ENCODE data around the gene ANO6.
"Not testable (repeated sequence)": the region's sequence is repeated elsewhere in the genome, so short reads cannot be mapped to it uniquely, and the experiment has no call there.

The ANO6 gene

DNA sequence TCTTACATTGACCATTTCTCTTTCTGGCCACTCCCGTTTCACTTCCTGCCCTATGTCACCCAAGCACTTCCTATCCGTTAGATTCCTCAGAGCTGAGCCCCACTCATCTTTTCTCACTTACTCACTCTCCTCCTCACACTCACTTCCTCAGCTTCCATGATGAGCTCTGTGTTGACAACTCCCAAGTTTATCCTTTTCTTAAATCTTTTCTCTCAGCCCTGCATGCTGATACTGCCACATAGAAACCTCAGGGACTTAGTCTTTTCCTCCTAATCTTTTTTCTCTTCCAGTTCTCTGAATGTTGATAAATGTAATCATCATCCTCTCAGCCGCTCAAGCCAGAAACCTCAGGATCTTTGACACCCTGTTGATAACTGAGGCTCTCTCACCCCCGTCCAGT lies 99.6 kb downstream of the ANO6 start:
- DNase-seq (ENCODE audit: insufficient read length, low spot score) = no peak
- TF ChIP-seq POU2F2 (IDR thresholded peaks at IDR 0.05; ENCODE audit: low read depth, low read length) (no peak), PAX5 (IDR thresholded peaks at IDR 0.05; ENCODE audit: insufficient read depth, low read length, severe bottlenecking) (no peak), POLR2AphosphoS5 (IDR thresholded peaks at IDR 0.05; ENCODE audit: low read depth, low read length) (no peak), SPI1 (IDR thresholded peaks at IDR 0.05; ENCODE audit: low read depth, low read length) (no peak), POLR2A (IDR thresholded peaks at IDR 0.05; ENCODE audit: low read depth, low read length) (no peak)
- FAIRE-seq = no peak

DNA sequence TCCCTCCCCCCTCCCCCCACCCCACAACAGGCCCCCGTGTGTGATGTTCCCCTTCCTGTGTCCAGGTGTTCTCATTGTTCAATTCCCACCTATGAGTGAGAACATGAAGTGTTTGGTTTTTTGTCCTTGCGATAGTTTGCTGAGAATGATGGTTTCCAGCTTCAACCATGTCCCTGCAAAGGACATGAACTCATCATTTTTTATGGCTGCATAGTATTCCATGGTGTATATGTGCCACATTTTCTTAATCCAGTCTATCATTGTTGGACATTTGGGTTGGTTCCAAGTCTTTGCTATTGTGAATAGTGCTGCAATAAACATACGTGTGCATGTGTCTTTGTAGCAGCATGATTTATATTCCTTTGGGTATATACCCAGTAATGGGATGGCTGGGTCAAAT lies 101.4 kb downstream of the ANO6 start:
- not testable (repeated sequence) for FAIRE-seq; DNase-seq (ENCODE audit: insufficient read length, low spot score)

DNA sequence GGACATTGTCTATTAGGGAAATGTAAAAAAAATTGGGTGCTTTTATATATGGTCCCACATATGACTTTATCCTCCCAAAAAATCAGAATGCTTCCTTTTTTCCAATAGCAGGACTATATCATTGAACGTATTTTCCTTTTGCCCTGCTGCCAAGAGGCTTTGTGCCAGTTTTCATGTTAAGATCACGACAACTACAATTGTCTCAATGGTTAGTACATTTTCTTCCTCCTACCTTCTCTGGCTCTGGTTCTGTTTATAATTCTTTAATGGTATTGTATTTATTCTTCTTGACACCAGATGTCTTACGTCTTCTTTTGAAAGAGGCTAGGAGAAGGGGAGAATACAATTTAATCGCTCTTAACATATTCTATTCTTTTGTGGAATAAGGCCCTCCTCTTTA lies 106.9 kb downstream of the ANO6 start:
- no peak for DNase-seq (ENCODE audit: insufficient read length, low spot score)
- no peak for FAIRE-seq

DNA sequence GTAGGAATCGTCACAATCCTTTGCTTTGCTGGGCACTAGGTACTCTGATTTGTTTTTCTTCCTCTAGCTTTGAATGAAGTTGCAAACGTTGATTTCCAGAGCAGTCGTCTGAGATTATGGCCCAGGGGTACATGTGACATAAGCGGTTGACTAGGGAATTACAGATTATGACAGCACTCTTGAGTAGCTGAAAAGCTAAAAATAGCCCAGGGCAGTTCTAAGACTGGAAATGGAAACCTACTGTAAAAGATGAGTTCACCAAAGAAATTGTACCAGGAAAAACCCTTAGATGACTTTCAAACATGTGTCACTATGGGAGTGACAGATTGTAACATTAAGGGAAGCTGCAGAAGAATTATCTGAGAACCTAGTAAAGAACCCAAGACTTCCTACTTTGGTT lies 108.5 kb downstream of the ANO6 start:
- FAIRE-seq (no peak), DNase-seq (ENCODE audit: insufficient read length, low spot score) (no peak)
- TF ChIP-seq TAF1 (IDR thresholded peaks at IDR 0.05; ENCODE audit: low read depth, low read length) = no peak
- TF ChIP-seq PAX5 (IDR thresholded peaks at IDR 0.05; ENCODE audit: insufficient read depth, low read length, severe bottlenecking) = no peak
- TF ChIP-seq POU2F2 (IDR thresholded peaks at IDR 0.05; ENCODE audit: low read depth, low read length) = no peak
- TF ChIP-seq SPI1 (IDR thresholded peaks at IDR 0.05; ENCODE audit: low read depth, low read length) = no peak
- TF ChIP-seq POLR2AphosphoS5 (IDR thresholded peaks at IDR 0.05; ENCODE audit: low read depth, low read length) = no peak
- no peak for TF ChIP-seq POLR2A (IDR thresholded peaks at IDR 0.05; ENCODE audit: low read depth, low read length)

More for the DNA sequence above, 106.9 kb downstream of the ANO6 start:
- TF ChIP-seq TAF1 (IDR thresholded peaks at IDR 0.05; ENCODE audit: low read depth, low read length) = no peak
- TF ChIP-seq SPI1 (IDR thresholded peaks at IDR 0.05; ENCODE audit: low read depth, low read length) = no peak

DNA sequence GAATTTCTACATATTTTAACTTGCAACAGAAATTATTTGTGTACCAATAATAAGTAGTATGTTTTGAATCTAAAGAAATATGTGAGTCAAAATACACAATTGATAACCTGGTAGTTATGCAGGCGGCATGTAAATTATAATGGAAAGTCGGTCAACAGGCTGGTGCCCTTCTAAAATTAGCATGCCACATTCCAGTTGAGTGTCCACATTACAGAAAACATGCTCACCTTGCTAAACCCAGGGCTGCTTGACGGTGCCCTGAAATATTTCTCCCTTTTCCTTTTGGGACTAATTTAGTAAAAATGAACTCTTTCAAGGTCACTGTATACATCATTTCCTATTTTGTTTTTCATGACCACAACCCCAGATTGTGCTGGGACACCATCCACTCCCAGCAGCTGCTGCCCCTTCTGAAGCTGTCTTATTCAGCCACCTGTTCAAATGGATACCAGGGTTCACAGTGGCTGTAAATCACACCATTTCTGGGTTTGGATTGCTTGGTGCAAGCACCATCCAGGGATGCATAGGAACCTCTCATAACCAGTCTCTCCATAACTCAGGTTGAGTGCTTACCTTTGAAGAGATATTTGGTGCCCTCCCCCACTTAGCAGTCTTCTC lies 110.6 kb downstream of the ANO6 start:
- DNase-seq (ENCODE audit: insufficient read length, low spot score) = no peak
- TF ChIP-seq POU2F2 (IDR thresholded peaks at IDR 0.05; ENCODE audit: low read depth, low read length) (no peak), TAF1 (IDR thresholded peaks at IDR 0.05; ENCODE audit: low read depth, low read length) (no peak), PAX5 (IDR thresholded peaks at IDR 0.05; ENCODE audit: insufficient read depth, low read length, severe bottlenecking) (no peak), SPI1 (IDR thresholded peaks at IDR 0.05; ENCODE audit: low read depth, low read length) (no peak), POLR2A (IDR thresholded peaks at IDR 0.05; ENCODE audit: low read depth, low read length) (no peak), POLR2AphosphoS5 (IDR thresholded peaks at IDR 0.05; ENCODE audit: low read depth, low read length) (no peak)
- no peak for FAIRE-seq

DNA sequence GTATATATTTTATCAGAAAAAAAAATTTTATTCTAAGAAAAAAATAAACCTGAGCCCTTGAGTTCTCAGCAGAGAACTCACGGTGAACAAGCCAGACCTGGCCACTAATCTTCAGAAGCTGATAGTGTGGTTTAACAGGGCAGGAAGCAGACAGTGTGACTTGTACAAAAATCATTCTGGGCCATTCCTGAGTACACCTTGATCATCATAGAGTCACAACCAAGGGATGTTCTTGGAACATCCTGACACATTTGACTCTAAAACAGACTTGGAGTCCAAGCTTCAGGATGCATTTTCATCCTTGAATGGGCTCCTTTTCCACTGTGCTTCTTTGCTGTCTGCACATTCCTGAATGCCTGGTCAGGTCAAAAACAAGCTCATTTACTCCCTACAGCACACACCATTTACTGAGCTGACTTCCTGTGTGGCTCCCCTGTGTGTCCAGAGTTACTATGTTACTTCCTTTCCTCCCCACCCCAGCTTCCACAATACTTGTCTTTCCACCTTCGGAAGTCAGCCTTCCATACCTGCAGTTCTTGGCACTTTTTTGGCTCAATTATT lies 112.0 kb downstream of the ANO6 start:
- DNase-seq (ENCODE audit: insufficient read length, low spot score) (no peak), FAIRE-seq (no peak)
- TF ChIP-seq TAF1 (IDR thresholded peaks at IDR 0.05; ENCODE audit: low read depth, low read length) (no peak), SPI1 (IDR thresholded peaks at IDR 0.05; ENCODE audit: low read depth, low read length) (no peak), PAX5 (IDR thresholded peaks at IDR 0.05; ENCODE audit: insufficient read depth, low read length, severe bottlenecking) (no peak), POLR2A (IDR thresholded peaks at IDR 0.05; ENCODE audit: low read depth, low read length) (no peak), POLR2AphosphoS5 (IDR thresholded peaks at IDR 0.05; ENCODE audit: low read depth, low read length) (no peak), POU2F2 (IDR thresholded peaks at IDR 0.05; ENCODE audit: low read depth, low read length) (no peak)

DNA sequence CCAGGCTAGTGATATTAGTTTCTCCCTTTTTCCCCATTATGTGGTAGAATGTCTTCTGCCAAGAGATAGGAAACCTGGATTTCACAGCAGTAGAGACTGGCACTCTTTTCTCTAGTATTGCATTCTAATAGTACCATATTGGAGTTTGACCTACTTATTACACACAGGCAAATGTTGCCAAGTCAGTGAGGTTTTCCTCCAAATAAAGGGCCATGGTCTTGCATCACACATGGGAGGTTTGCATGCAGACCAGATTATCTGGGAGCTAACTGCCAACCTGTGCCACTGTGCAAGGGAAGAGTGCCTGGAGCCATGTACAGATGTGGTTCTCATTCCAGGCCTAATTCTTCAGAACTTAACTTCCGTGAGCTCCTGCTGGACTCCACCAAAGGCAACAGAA lies 113.3 kb downstream of the ANO6 start:
- no peak for DNase-seq (ENCODE audit: insufficient read length, low spot score)
- TF ChIP-seq POLR2AphosphoS5 (IDR thresholded peaks at IDR 0.05; ENCODE audit: low read depth, low read length) = no peak
- TF ChIP-seq POLR2A (IDR thresholded peaks at IDR 0.05; ENCODE audit: low read depth, low read length) = no peak
- no peak for TF ChIP-seq TAF1 (IDR thresholded peaks at IDR 0.05; ENCODE audit: low read depth, low read length)
- TF ChIP-seq SPI1 (IDR thresholded peaks at IDR 0.05; ENCODE audit: low read depth, low read length) = no peak
- TF ChIP-seq POU2F2 (IDR thresholded peaks at IDR 0.05; ENCODE audit: low read depth, low read length) = no peak
- no peak for TF ChIP-seq PAX5 (IDR thresholded peaks at IDR 0.05; ENCODE audit: insufficient read depth, low read length, severe bottlenecking)
- FAIRE-seq = no peak

DNA sequence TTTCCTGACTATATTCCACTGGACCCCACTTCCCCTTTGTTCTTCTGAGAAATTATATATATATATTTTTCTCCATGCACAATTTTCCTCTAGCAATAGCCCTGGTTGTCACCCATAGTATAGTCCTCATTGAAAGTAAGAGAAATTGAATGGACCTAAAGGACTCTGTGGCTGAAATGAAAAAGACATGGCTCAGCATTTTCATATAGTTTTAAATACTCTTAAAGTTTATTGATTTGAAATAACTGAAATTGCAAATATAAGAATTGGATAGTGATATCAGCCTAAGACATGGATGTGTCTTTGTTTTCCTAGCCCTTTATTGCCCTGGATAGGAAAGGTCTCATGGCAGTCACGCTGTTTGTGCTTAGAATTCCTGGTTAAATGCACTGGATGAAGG lies 113.8 kb downstream of the ANO6 start:
- TF ChIP-seq PAX5 (IDR thresholded peaks at IDR 0.05; ENCODE audit: insufficient read depth, low read length, severe bottlenecking) = no peak
- TF ChIP-seq POLR2A (IDR thresholded peaks at IDR 0.05; ENCODE audit: low read depth, low read length) = no peak
- TF ChIP-seq POLR2AphosphoS5 (IDR thresholded peaks at IDR 0.05; ENCODE audit: low read depth, low read length) = no peak
- TF ChIP-seq TAF1 (IDR thresholded peaks at IDR 0.05; ENCODE audit: low read depth, low read length) = no peak
- no peak for TF ChIP-seq POU2F2 (IDR thresholded peaks at IDR 0.05; ENCODE audit: low read depth, low read length)
- TF ChIP-seq SPI1 (IDR thresholded peaks at IDR 0.05; ENCODE audit: low read depth, low read length) = no peak
- no peak for DNase-seq (ENCODE audit: insufficient read length, low spot score)
- FAIRE-seq = no peak

DNA sequence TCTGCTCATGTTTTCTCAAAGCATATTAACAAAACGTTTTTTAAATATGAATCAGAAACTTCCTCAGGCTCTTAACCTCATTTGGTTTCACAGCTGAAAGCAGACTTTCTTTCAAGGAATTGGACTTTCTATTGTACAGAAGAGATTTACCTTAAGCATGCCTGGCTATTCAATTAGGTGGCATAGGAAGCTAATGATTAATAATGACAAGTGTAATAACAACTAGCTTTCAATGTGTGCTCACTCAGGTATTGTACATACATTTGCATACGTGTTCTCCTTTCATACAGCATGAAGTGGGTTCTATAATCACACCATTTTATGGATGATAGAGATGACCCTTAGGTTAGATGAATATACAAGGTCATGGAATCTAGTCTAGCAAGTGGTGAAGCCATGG lies 115.7 kb downstream of the ANO6 start:
- no peak for FAIRE-seq
- DNase-seq (ENCODE audit: insufficient read length, low spot score) = no peak

DNA sequence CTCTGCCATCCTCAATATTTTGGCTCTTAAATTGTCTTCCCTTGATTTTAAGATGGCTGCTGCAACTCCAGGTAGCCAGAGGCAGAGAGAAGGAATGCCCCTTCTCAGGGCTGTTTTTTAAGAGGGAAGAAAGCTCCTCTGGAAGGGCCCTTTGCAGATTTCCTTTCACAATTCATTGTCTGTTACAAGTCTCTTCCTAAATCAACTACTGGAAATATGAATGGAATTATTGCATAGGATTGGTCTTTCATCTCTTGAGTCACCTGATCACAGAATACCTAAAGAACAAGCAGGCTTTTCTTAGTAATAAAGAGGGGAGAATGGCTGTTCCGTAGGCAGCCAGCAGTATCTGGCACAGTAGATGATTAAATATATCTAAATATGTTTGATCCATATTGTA lies 118.5 kb downstream of the ANO6 start:
- no peak for DNase-seq (ENCODE audit: insufficient read length, low spot score)
- TF ChIP-seq SPI1 (IDR thresholded peaks at IDR 0.05; ENCODE audit: low read depth, low read length) (no peak), POU2F2 (IDR thresholded peaks at IDR 0.05; ENCODE audit: low read depth, low read length) (no peak), TAF1 (IDR thresholded peaks at IDR 0.05; ENCODE audit: low read depth, low read length) (no peak), PAX5 (IDR thresholded peaks at IDR 0.05; ENCODE audit: insufficient read depth, low read length, severe bottlenecking) (no peak), POLR2AphosphoS5 (IDR thresholded peaks at IDR 0.05; ENCODE audit: low read depth, low read length) (no peak), POLR2A (IDR thresholded peaks at IDR 0.05; ENCODE audit: low read depth, low read length) (no peak)
- no peak for FAIRE-seq

More for the DNA sequence above, 115.7 kb downstream of the ANO6 start:
- no peak for TF ChIP-seq POLR2A (IDR thresholded peaks at IDR 0.05; ENCODE audit: low read depth, low read length)
- no peak for TF ChIP-seq SPI1 (IDR thresholded peaks at IDR 0.05; ENCODE audit: low read depth, low read length)
- no peak for TF ChIP-seq POU2F2 (IDR thresholded peaks at IDR 0.05; ENCODE audit: low read depth, low read length)
- no peak for TF ChIP-seq POLR2AphosphoS5 (IDR thresholded peaks at IDR 0.05; ENCODE audit: low read depth, low read length)
- no peak for TF ChIP-seq PAX5 (IDR thresholded peaks at IDR 0.05; ENCODE audit: insufficient read depth, low read length, severe bottlenecking)
- TF ChIP-seq TAF1 (IDR thresholded peaks at IDR 0.05; ENCODE audit: low read depth, low read length) = no peak

All from GM12891 (cell line).